ENCODE measurements around the gene NARF. TPM values are rescaled to one million over a fixed set of nuclear protein-coding genes. Genes with fewer than 3 reads are reported as not detected.

The NARF gene
- total RNA-seq, 1 donor from 2014 or later = 122 TPM

GRCh38 chr17:82412535-82413520 lies 45.7 kb upstream of the NARF start:
- Mint-ChIP-seq H3K9me3 (no peaks in the 10 kb centered on the region), H3K36me3 (peaks cover 13% of the 10 kb centered on the region), H3K4me1 (peaks cover 10% of the 10 kb centered on the region), H3K27ac (no peak overlapping the region), H3K4me3 (no peak overlapping the region), H3K27me3 (ENCODE audit: low read depth) (no peaks in the 10 kb centered on the region)
- TF ChIP-seq CTCF (IDR thresholded peaks at IDR 0.05; ENCODE audit: unreplicated experiment) = no peak
- no peak for DNase-seq (ENCODE audit: low spot score in 2 of 2, unreplicated experiment in 2 of 2)

- H3K4me3 Mint-ChIP-seq = no peak overlapping the region
- no peak overlapping the region for H3K27ac Mint-ChIP-seq
These were observed 43.8 kb upstream of the NARF start for GRCh38 chr17:82414548-82415281.

GRCh38 chr17:82415336-82415735 lies 43.2 kb upstream of the NARF start:
- Mint-ChIP-seq H3K4me3 (no peak overlapping the region), H3K27me3 (ENCODE audit: low read depth) (no peaks in the 10 kb centered on the region), H3K4me1 (peaks cover 17% of the 10 kb centered on the region), H3K9me3 (no peaks in the 10 kb centered on the region), H3K27ac (no peak overlapping the region), H3K36me3 (peaks cover 17% of the 10 kb centered on the region)
- no peak for DNase-seq (ENCODE audit: low spot score in 2 of 2, unreplicated experiment in 2 of 2)
- TF ChIP-seq CTCF (IDR thresholded peaks at IDR 0.05; ENCODE audit: unreplicated experiment) = no peak

More at GRCh38 chr17:82414548-82415281, 43.8 kb upstream of the NARF start:
- Mint-ChIP-seq H3K27me3 (ENCODE audit: low read depth) (no peaks in the 10 kb centered on the region), H3K9me3 (no peaks in the 10 kb centered on the region), H3K4me1 (peaks cover 17% of the 10 kb centered on the region), H3K36me3 (peaks cover 11% of the 10 kb centered on the region)
- peak; percentile 76 to 88 for DNase-seq (ENCODE audit: low spot score in 2 of 2, unreplicated experiment in 2 of 2)
- peak; percentile 68 for TF ChIP-seq CTCF (IDR thresholded peaks at IDR 0.05; ENCODE audit: unreplicated experiment)

- no peak for TF ChIP-seq CTCF (IDR thresholded peaks at IDR 0.05; ENCODE audit: unreplicated experiment)
- DNase-seq (ENCODE audit: low spot score in 2 of 2, unreplicated experiment in 2 of 2) = no peak
- H3K36me3 Mint-ChIP-seq = peaks cover 19% of the 10 kb centered on the region
- no peak overlapping the region for H3K27ac Mint-ChIP-seq
- H3K27me3 Mint-ChIP-seq (ENCODE audit: low read depth) = no peaks in the 10 kb centered on the region
- no peak overlapping the region for H3K4me3 Mint-ChIP-seq
- H3K4me1 Mint-ChIP-seq = peaks cover 17% of the 10 kb centered on the region
- H3K9me3 Mint-ChIP-seq = no peaks in the 10 kb centered on the region
These were observed 42.8 kb upstream of the NARF start for GRCh38 chr17:82415786-82416185.

- H3K27ac Mint-ChIP-seq = no peak overlapping the region
- peaks cover 24% of the 10 kb centered on the region for H3K36me3 Mint-ChIP-seq
These were observed 42.3 kb upstream of the NARF start for GRCh38 chr17:82416264-82416663.

More at GRCh38 chr17:82416264-82416663, 42.3 kb upstream of the NARF start:
- H3K4me3 Mint-ChIP-seq = no peak overlapping the region
- H3K4me1 Mint-ChIP-seq = peaks cover 17% of the 10 kb centered on the region
- H3K9me3 Mint-ChIP-seq = peaks cover 4% of the 10 kb centered on the region
- no peaks in the 10 kb centered on the region for H3K27me3 Mint-ChIP-seq (ENCODE audit: low read depth)
- TF ChIP-seq CTCF (IDR thresholded peaks at IDR 0.05; ENCODE audit: unreplicated experiment) = no peak
- no peak for DNase-seq (ENCODE audit: low spot score in 2 of 2, unreplicated experiment in 2 of 2)
